GDM1 (cell line): ENCODE data around the gene KIAA2012.
A peak's percentile ranks its signal among the peaks of the same experiment; 100 is the strongest.

ENCODE experiments used
- DNase-seq: peaks from one replicate; lab custom pipeline; 2025; lab: John Stamatoyannopoulos, UW

Gene KIAA2012

GRCh38 chr2:202043475-202043874 is 29.6 kb upstream of the KIAA2012 start:
- DNase-seq: no peak

DNA sequence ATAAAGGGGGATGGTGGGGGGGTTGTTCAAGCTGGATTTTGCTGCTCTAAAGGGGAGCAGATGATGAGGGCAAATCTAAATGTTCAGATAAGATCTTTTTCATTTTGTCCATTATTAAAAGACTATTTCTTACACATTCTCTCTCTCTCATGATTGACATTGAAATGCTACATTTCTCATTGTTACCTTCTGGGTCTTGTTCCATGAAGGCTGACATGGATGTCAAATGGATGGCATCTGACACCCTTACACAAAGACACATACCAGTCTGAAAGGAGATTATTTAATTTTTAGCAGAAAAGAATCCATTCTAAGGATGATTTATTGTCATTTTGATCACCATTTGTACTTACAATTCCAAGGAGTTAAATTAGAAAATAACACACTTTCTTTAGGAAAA is 28.3 kb upstream of the KIAA2012 start:
- no peak for DNase-seq

DNA sequence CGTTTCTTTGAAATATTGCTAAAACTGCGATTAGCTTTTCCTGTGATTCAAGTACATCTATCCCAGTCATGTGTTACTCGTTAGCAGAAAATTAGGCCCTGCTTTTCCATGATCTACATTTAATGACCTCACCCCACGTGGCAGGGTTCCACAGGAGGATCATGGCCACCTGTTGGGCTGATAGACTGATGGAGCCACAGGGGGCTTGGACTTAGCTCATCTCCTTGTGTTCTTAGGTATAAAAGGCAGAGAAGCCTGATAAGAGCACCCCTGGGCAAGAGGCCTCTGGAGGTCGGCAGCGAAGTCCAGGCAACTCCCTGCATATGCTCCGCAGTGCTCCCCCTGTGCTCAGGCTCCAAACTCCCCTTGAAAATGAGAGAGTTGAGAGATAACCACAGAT is 26.5 kb upstream of the KIAA2012 start:
- no peak for DNase-seq

- DNase-seq: no peak
Measured at GRCh38 chr2:202049092-202049728, 23.8 kb upstream of the KIAA2012 start.

GRCh38 chr2:202049840-202050239 is 23.2 kb upstream of the KIAA2012 start:
- DNase-seq: no peak

- DNase-seq: no peak
Measured at GRCh38 chr2:202050652-202051051, 22.4 kb upstream of the KIAA2012 start.

DNA sequence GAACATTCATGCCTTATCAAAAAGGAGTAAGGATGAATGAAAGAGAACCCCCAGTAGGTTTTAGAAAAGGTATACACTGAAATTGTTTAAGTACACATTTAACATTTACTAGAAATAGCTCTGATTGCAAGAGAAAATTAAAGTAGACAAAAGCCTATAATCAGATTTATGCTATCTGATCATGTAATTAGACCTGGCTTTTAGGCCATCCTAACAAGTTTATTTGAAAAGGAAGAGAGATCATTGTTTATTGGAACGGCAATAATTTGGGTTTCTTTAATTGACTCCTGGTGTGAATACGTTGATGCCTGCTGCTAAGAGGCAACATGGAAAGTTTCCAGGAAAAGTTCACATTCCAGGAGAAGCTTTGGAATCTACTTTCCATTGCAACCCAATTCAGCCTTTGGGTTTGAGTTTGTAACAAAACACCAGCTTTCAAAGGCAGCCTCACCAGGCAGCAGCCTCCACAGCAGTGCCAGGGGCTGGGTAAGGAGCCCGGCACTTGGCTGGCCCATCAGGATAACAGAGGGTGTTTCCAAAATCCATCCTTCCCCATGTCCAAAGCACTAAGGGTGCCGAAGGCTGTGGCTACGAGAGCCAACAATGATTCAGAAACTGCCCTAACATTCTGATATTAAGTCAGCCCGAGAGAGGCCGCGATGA is 21.4 kb upstream of the KIAA2012 start:
- DNase-seq: no peak

- DNase-seq: no peak
Measured at GRCh38 chr2:202052235-202052634, 20.8 kb upstream of the KIAA2012 start.

DNA sequence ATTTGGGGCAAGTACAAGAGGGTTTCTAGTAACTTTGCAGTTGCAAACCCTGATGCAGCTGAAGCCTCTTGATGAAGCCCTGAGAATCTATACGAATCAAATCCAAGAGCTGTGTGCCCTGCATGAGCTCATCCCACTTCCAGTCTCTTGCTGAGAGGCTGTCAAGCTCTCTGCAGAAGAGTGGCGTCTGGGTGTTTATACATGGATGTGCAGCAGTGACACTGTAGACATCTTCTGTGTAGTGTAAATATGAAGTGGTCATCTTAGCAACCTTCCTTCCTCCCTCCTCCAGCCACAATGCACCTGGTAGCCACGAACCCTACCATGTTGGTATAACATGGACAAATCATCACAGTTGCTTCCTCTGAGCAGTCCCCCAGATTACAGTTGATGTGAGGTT is 18.4 kb upstream of the KIAA2012 start:
- no peak for DNase-seq

GRCh38 chr2:202056611-202057010 is 16.4 kb upstream of the KIAA2012 start:
- no peak for DNase-seq

DNA sequence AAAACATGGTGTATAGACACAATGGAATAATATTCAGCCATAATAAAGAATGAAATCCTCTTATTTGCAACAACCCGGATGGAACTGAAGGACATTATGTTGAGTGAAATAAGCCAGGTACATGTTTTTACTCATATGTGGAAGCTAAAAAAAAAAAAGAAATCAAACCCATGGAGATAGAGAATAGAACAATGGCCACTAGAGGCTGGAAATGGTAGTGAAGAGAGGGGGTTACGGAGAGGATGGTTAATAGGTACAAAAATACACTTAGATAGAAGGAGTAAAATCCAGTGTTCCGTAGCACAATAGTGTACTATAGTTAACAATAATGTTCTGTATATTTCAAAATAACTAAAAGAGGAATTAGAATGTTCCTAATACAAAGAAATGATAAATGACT is 12.8 kb upstream of the KIAA2012 start:
- DNase-seq: no peak

DNA sequence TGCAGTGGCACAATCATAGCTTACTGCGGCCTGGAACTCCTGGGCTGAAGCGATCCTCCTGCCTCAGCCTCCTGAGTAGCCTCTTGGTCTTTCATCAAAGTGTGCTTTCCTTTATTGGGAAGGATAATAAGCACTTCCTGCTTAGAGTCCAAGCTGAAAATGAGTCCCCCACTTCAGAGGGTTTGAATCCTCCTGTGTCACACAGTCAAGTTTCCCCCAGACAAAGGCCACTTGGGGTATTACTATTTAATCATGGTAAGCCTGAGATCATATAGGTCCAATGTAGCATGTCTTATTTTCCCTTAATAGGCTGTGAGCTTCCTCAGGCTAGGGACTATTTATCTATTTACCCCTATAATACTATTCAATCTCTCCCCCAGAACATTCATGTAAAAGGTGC is 11.4 kb upstream of the KIAA2012 start:
- DNase-seq: no peak

DNA sequence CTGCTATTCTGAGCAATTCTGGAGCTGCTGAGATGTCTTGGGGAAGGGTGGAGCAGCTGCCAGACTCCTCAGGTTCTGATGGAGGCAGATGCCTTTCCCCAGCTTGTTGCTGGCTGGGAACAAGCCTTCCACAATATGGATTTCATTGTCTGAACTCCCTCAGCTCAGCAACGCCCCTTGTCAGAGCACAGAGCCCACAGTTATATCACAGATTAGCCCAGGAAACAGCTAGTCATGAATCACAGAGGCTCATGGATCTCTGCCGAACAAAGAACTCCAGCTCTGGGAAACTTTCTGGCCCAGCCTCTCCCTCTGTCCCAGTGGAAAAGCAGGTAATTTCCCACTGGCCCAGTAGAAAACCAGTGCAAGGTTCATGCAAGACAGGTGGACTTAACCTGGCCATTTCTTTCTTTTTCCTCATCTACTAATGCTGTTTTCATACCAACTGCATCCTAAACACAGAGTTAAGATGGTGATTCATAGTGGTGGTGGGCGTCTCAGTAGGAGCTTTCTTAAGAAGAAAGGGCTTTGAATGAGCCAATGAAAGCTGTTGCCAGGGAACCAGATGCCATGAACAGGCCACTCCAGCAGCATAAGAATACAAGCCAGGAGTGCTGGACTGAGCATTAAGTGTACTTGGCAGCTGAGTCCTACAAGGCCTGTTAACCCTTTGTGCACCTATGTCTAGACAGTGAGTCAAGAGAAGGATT is 8.7 kb upstream of the KIAA2012 start:
- DNase-seq: no peak

DNA sequence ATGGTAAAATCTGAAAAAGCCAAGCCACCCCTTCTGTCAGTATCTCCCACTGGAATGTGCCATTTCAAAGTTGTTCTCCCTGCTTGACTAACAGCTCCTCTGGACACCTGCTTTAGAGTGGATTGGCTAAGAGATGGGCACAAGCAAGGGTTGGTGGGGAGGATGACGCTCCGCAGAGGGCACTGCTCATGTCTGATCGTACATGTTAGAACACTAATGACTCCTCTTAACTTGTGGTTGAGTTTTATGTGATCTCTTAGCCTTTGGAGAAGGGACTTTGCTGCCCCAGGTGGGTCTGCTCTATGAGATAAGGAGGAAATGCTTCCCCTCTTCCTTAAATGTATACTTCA is 8.2 kb upstream of the KIAA2012 start:
- no peak for DNase-seq

DNA sequence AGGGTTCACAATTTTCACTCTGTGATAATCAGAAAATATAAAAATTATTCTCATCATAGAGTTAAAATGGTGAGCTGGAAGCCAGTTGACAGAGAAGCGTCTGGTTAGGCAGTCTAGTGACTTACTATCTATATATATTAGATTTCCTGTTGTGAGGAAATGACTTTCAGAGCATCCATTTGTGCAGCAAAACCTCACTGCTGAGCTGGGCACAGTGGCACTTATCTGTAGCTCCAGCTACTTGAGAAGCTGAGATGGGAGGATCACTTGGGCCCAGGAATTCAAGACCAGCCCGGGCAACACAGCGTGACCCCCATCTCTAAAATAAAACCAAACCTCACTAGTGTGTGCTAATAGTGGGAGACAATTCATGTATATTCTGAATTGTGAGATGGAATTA is 7.2 kb upstream of the KIAA2012 start:
- no peak for DNase-seq

DNA sequence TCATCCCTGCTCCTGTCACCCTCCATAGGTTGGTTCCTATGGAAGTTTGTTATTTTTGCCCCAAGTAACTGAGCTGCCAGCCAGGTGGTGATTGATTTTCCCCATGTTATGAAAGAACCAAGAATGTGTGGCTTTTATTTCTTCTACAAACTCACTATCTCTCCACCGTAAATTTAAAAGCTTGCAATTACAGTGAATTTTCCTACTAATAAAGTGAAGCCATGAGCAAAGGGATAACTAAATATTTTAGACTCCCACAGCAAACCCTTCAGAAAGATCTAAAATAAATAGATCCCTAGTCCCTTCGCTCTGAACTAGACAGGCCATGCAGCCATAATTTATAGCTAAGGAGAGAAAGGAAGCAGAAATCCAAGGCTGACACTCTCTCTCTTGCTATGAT is 6.2 kb upstream of the KIAA2012 start:
- DNase-seq: no peak

DNA sequence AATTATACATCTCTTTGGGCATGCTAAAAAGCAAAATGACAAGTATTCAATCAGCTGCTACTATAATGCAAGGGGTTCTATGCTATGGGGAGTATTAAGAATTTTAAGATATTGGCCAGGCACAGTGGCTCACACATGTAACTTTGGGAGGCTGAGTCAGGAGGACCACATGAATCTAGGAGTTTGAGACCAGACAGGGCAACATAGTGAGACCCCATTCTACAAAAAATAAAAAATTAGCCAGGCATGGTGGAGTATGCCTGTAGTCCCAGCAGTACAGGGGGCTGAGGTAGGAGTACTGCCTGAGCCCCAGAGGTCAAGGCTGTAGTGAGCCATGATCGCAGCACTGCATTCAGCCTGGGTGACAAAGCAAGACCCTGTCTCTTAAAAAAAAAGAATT is 5.5 kb upstream of the KIAA2012 start:
- no peak for DNase-seq

DNA sequence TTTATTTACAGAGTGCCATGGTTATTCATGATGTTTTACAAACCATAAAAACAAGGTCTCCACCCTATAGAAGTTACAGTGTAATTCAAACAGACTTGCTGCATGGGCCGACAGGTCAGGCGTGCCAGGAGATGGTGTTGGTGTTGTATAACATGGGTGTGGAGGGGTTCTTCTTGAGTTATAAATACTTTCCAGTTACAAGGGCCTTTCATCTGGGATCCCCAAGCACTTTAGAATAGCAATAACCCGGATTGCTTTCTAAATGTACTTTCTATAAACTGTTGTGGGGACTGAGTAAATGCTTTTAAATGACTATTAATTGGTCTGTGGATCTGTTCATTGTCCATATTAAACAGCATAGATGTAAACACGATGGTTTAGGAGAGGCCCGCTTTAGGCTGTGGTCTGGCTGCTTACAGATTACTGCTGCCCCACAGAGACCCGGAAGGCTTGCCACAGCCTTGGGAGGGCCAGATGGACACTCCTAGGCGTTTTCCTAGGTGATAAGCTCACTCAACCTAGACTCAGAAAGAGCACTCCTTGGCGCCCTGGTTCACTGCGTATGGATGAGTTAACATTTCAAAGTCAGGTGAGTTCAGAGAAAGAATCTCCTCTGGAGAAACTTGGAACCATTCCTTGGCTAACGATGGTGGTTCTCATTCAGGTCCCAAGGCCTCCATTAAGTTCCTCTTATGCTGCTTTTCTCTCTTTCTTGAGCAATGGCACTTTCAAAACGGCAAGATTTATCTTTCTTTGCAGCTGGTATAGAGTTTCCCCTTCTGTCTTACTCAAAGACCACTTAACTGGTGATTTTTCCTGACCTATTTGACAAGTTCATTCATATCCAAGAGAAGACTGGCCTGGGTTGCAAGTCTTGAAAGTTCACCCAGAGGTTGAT is 3.6 kb upstream of the KIAA2012 start:
- DNase-seq: peak; percentile 39

DNA sequence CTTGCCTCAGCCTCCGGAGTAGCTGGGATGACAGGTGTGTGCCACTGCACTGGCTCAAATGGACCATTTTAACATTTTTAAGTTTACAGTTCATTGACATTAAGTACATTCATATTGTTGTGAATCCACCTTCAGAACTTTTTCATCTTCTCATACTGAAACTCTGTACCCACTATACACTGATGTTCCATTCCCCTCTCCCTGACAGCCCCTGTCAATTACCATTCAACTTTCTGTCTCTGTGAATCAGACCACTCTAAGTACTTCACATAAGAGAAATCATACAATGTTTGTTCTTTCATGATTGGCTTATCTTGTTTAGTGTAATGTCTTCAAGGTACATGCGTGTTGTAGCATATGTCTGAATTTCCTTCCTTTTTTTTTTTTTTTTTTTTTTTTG is 1.9 kb upstream of the KIAA2012 start:
- DNase-seq: no peak

GRCh38 chr2:202072226-202072625 is 829 bp upstream of the KIAA2012 start:
- DNase-seq: no peak

DNA sequence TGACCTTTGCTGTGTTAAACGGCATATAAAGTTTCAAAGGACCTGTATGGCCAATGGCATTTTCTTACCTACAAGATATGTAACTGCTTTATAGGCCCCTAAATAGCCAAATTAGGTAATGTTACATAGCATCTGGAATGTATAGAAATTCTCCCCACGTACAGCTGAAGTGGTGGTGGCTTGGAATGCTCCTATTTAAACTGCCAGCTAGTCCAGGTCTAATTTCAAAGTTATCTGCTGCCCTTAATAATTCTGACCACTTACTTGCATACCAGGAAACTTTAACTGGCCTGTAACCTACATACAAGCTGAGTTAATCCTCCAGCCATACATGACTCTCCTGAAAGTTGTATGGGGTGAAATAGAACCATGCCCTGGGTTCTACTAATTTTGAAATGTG is 1.3 kb downstream of the KIAA2012 start:
- no peak for DNase-seq

DNA sequence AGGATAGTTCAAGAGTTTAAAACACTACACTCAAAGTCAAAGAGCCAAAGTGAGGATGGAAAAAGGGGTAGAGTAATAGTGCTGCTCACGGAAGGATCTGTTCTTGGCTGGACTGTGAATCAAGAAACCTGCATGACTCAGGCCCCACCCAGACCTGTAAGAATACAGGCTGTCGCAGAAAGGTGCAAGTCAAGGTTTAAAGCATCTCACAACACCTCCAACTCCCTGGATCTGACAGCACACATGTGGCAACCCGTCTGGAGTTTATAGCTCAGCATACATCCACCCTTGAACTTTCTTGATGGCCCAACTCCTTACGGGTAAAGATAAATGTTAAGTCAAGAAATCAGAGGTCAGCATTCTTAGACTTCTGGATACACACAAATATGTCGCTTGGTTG is 6.3 kb downstream of the KIAA2012 start:
- no peak for DNase-seq

DNA sequence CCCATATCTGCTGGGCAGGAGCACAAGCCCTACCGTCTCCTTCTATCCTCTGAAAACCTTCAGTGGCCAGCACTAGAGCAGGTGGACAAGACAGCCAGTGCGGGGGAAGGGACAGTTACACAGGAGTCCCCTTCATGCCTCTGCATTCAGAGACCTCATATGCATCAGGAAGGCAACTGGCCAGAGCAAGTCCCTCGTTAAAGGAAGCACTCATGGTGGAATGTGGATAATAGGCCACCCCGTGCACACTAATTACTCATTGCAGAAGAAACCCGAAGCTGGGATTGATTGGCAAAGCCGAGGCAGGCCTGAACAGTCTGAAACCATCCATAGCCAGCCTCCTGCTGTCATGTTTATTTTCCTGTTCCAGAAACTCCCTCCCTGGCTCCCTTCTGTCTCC is 11.2 kb downstream of the KIAA2012 start:
- no peak for DNase-seq
